PFSK-1 (cell line): ENCODE data around the gene MTG2. TPM values are rescaled to one million over a fixed set of nuclear protein-coding genes. Genes with fewer than 3 reads are reported as not detected.

Experiments used
- FOXP2 ChIP-seq: optimal IDR thresholded peaks from 2 replicates; pipeline ENCODE3; 2011; ENCODE audit warnings: borderline replicate concordance, control low read depth, inconsistent platforms; ENCODE audit not compliant: insufficient read depth; ENCODE audit errors: extremely low read length, extremely low read depth
- POLR2AphosphoS5 ChIP-seq: IDR thresholded peaks from 2 replicates; pipeline ENCODE4 v1.6.1; 2012; ENCODE audit warnings: low read depth, mild to moderate bottlenecking, control low read depth, low read length, moderate library complexity
- REST ChIP-seq, 2 experiments: IDR thresholded peaks; 2 replicates each; pipeline versions ENCODE4 v1.6.1 to v1.8.0; 2011 to 2012; ENCODE audit warnings: low read depth in 2 of 2, low read length in 2 of 2, control low read depth in 1 of 2, inconsistent platforms in 1 of 2, mild to moderate bottlenecking in 1 of 2, moderate library complexity in 1 of 2; ENCODE audit not compliant: insufficient read depth in 1 of 2
- SIN3A ChIP-seq: IDR thresholded peaks from 2 replicates; pipeline ENCODE4 v1.6.1; 2012; ENCODE audit warnings: mild to moderate bottlenecking, low read length, moderate library complexity, borderline replicate concordance; ENCODE audit not compliant: insufficient read depth
- TAF1 ChIP-seq: IDR thresholded peaks from 2 replicates; pipeline ENCODE4 v1.6.1; 2012; ENCODE audit warnings: low read length, control low read depth, borderline replicate concordance; ENCODE audit not compliant: insufficient read depth
- polyA plus RNA-seq: library from polyadenylated mRNA; unstranded; fragments of >200 nt; gene quantifications from one replicate; pipeline ENCODE4 v1.2.1, GENCODE V29; 2012; ENCODE audit warnings: low read depth, missing spikeins; ENCODE audit not compliant: insufficient read length

The MTG2 gene, protein sequence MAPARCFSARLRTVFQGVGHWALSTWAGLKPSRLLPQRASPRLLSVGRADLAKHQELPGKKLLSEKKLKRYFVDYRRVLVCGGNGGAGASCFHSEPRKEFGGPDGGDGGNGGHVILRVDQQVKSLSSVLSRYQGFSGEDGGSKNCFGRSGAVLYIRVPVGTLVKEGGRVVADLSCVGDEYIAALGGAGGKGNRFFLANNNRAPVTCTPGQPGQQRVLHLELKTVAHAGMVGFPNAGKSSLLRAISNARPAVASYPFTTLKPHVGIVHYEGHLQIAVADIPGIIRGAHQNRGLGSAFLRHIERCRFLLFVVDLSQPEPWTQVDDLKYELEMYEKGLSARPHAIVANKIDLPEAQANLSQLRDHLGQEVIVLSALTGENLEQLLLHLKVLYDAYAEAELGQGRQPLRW
- polyA plus RNA-seq: 48.4 TPM

- peak; percentile 88 for TF ChIP-seq TAF1
- TF ChIP-seq REST (IDR thresholded peaks at IDR 0.05; ENCODE audit: insufficient read depth in 1 of 2, low read depth in 2 of 2, low read length in 2 of 2): peak; percentile 59 to 62; a peak in 3 of 4 replicates
- no peak; the same call in 1 of the 2 replicates for TF ChIP-seq SIN3A
- peak; percentile 96 for TF ChIP-seq POLR2AphosphoS5
- TF ChIP-seq FOXP2: peak; percentile 93
Observed at GRCh38 chr20:62182469-62183425, at the start of gene MTG2. Gene MTG2 (plus strand): TSS chr20:62183028. CDS start chr20:62193421, 10,393 bp downstream.

- TF ChIP-seq SIN3A (no peak), REST (IDR thresholded peaks at IDR 0.05; ENCODE audit: insufficient read depth in 1 of 2, low read depth in 2 of 2, low read length in 2 of 2) (no peak), POLR2AphosphoS5 (no peak), FOXP2 (no peak), TAF1 (no peak)
Observed at GRCh38 chr20:62133051-62133845, 49.6 kb upstream of the MTG2 start.

DNA sequence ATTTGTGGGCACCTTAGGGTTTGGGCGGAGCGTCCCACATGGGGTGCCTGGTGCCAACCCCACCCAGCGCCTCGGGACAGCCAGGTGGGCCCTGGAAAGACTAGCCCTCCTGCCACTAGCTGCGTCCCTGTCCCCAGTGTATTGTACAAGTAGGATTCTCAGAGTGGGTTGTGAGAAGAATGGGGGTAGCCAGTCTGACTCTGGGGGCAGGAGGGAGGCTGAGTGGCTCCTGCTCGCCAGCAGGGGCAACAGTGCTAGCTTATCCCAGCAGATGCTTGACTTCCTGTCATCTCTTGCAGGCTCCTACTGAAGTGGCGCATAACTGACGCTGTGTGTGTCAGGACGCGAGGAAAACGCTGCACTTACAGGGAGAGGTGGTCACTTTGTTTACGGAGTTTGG is 49.0 kb upstream of the MTG2 start:
- TF ChIP-seq POLR2AphosphoS5 (no peak; the same call in 1 of the 2 replicates), REST (IDR thresholded peaks at IDR 0.05; ENCODE audit: insufficient read depth in 1 of 2, low read depth in 2 of 2, low read length in 2 of 2) (no peak), TAF1 (no peak), FOXP2 (no peak), SIN3A (no peak)

DNA sequence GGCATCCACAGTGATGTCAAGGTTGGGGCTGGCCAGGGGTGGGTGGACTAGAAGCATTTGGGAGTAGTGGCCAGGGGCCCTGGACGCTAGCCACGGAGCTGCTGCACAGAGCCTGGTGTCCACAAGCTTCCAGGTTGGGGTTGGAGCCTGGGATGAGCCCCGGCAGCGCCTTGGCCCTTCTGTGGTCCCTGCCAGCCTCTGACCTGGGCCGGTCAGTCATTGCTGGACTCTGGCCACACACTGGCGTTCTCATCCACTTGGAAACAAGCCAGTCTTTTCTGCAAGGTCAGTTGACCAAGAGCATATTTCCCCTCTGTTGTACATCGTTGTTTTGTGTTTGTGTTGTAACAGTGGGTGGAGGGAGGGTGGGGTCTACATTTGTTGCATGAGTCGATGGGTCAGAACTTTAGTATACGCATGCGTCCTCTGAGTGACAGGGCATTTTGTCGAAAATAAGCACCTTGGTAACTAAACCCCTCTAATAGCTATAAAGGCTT is 48.0 kb upstream of the MTG2 start:
- TF ChIP-seq FOXP2 (no peak), POLR2AphosphoS5 (peak; percentile 43)
